Neural progenitor cell (in vitro differentiated cells): ENCODE results near the gene COQ5. TPM values are rescaled to one million over a fixed set of nuclear protein-coding genes. Genes with fewer than 3 reads are reported as not detected.

Experiments
- DNase-seq: peaks from one replicate; pipeline ENCODE4 v3.0.0-alpha.2; 2016; ENCODE audit warnings: low spot score
- H2AFZ ChIP-seq: fragments of 200-600 bp; sonication (generic); replicated peaks from 2 replicates; pipeline ENCODE4 v1.6.1; 2016; ENCODE audit warnings: antibody characterized with exemption
- H3F3A ChIP-seq: fragments of 200-600 bp; sonication (generic); 2 replicates; pipeline ENCODE4 v1.6.1; 2016; ENCODE audit warnings: antibody characterized with exemption, low read depth
- H3K27ac ChIP-seq: fragments of 200-600 bp; sonication (generic); 2 replicates; pipeline ENCODE4 v1.5.1; 2016; ENCODE audit warnings: mild to moderate bottlenecking
- H3K27me3 ChIP-seq: fragments of 200-600 bp; sonication (generic); 2 replicates; pipeline ENCODE4 v1.6.1; 2016; ENCODE audit warnings: mild to moderate bottlenecking, moderate library complexity
- H3K36me3 ChIP-seq: fragments of 200-600 bp; sonication (generic); 2 replicates; pipeline ENCODE4 v1.5.1; 2016
- H3K4me1 ChIP-seq: fragments of 200-600 bp; sonication (generic); 2 replicates; pipeline ENCODE4 v1.6.1; 2016; ENCODE audit warnings: mixed run types
- H3K4me2 ChIP-seq: fragments of 200-600 bp; sonication (generic); 2 replicates; pipeline ENCODE4 v1.6.1; 2016
- H3K4me3 ChIP-seq: fragments of 200-600 bp; sonication (generic); 2 replicates; pipeline ENCODE4 v1.5.1; 2016
- H3K79me2 ChIP-seq: fragments of 200-600 bp; sonication (generic); 2 replicates; pipeline ENCODE4 v1.6.1; 2016; ENCODE audit warnings: low read depth
- H3K9ac ChIP-seq: fragments of 200-600 bp; sonication (generic); 2 replicates; pipeline ENCODE4 v1.6.1; 2016
- H3K9me3 ChIP-seq: fragments of 200-600 bp; sonication (generic); 2 replicates; pipeline ENCODE4 v1.5.1; 2016; ENCODE audit warnings: low read depth
- H4K20me1 ChIP-seq: fragments of 200-600 bp; sonication (generic); 2 replicates; pipeline ENCODE4 v1.6.1; 2016; ENCODE audit warnings: low read depth
- H3K27ac Mint-ChIP-seq: 3 replicates; pipeline ENCODE4 v1.8.0; 2021; ENCODE audit warnings: mixed read lengths
- H3K27me3 Mint-ChIP-seq: 2 replicates; pipeline ENCODE4 v1.8.0; 2022; ENCODE audit warnings: low read depth, mild to moderate bottlenecking, inconsistent platforms, moderate library complexity, mixed read lengths; ENCODE audit not compliant: insufficient read depth
- H3K36me3 Mint-ChIP-seq: 3 replicates; pipeline ENCODE4 v1.8.0; 2021; ENCODE audit warnings: mixed read lengths
- H3K4me1 Mint-ChIP-seq: 3 replicates; pipeline ENCODE4 v1.8.0; 2021; ENCODE audit warnings: mixed read lengths
- H3K4me3 Mint-ChIP-seq: 3 replicates; pipeline ENCODE4 v1.8.0; 2021; ENCODE audit warnings: mild to moderate bottlenecking, moderate library complexity, mixed read lengths
- H3K9me3 Mint-ChIP-seq: 3 replicates; pipeline ENCODE4 v1.8.0; 2020; ENCODE audit warnings: mixed read lengths
- CTCF ChIP-seq: fragments of 200-600 bp; sonication (generic); IDR thresholded peaks from 2 replicates; pipeline ENCODE4 v1.5.1; 2017; ENCODE audit warnings: antibody characterized with exemption, mild to moderate bottlenecking
- EZH2 ChIP-seq: fragments of 200-600 bp; sonication (generic); IDR thresholded peaks from 2 replicates; pipeline ENCODE4 v1.6.1; 2017; ENCODE audit warnings: antibody characterized with exemption, mild to moderate bottlenecking, moderate library complexity
- EZH2phosphoT487 ChIP-seq: fragments of 200-600 bp; sonication (generic); IDR thresholded peaks from 2 replicates; pipeline ENCODE4 v1.6.1; 2017; ENCODE audit warnings: antibody characterized with exemption
- total RNA-seq: library from RNA; depleted of rRNA; stranded (reverse); fragments of >200 nt; gene quantifications from 2 replicates; pipeline ENCODE4 v1.2.3, GENCODE V29; 2015; ENCODE audit warnings: low replicate concordance

Gene COQ5
- total RNA-seq, 1 donor from 2014 or later = 72.7 TPM

- H3K9me3 ChIP-seq = no peaks in the 10 kb centered on the region
- H3K27ac ChIP-seq = no peak overlapping the region
- peaks cover 93% of the 10 kb centered on the region for H3K79me2 ChIP-seq
- peaks cover 60% of the 10 kb centered on the region for H4K20me1 ChIP-seq
- no peaks in the 10 kb centered on the region for H3K27me3 Mint-ChIP-seq
- H3K4me1 ChIP-seq = peaks cover 10% of the 10 kb centered on the region
- no peak for DNase-seq
- no peak overlapping the region for H3K4me2 ChIP-seq
- H3K4me3 ChIP-seq = no peak overlapping the region
- no peak overlapping the region for H3K27ac Mint-ChIP-seq
- H3K36me3 ChIP-seq = no peaks in the 10 kb centered on the region
- TF ChIP-seq EZH2phosphoT487 = no peak
- TF ChIP-seq EZH2 = no peak
- TF ChIP-seq CTCF = no peak
- H3K9ac ChIP-seq = no peak overlapping the region
- peaks cover 6% of the 10 kb centered on the region for H3K4me1 Mint-ChIP-seq
- H3K4me3 Mint-ChIP-seq = no peak overlapping the region
- H3K27me3 ChIP-seq = no peaks in the 10 kb centered on the region
- H3K9me3 Mint-ChIP-seq = no peaks in the 10 kb centered on the region
- H3K36me3 Mint-ChIP-seq = peaks cover 23% of the 10 kb centered on the region
- no peak overlapping the region for H2AFZ ChIP-seq
- H3F3A ChIP-seq = no peaks in the 10 kb centered on the region
Observed at GRCh38 chr12:120542166-120542565, 13.2 kb upstream of the COQ5 start.

GRCh38 chr12:120540445-120540844 is 11.5 kb upstream of the COQ5 start:
- Histone ChIP-seq H3K27ac (no peak overlapping the region), H4K20me1 (peaks cover 68% of the 10 kb centered on the region), H2AFZ (no peak overlapping the region), H3K4me1 (peaks cover 24% of the 10 kb centered on the region), H3K27me3 (no peaks in the 10 kb centered on the region), H3F3A (no peaks in the 10 kb centered on the region), H3K4me2 (no peak overlapping the region), H3K9ac (no peak overlapping the region), H3K79me2 (peaks cover 98% of the 10 kb centered on the region), H3K36me3 (no peaks in the 10 kb centered on the region), H3K4me3 (no peak overlapping the region), H3K9me3 (no peaks in the 10 kb centered on the region)
- no peak overlapping the region for H3K27ac Mint-ChIP-seq
- DNase-seq = no peak
- H3K4me3 Mint-ChIP-seq = no peak overlapping the region
- H3K27me3 Mint-ChIP-seq = no peaks in the 10 kb centered on the region
- H3K4me1 Mint-ChIP-seq = peaks cover 22% of the 10 kb centered on the region
- peaks cover 21% of the 10 kb centered on the region for H3K36me3 Mint-ChIP-seq
- no peaks in the 10 kb centered on the region for H3K9me3 Mint-ChIP-seq
- TF ChIP-seq EZH2 = no peak
- TF ChIP-seq EZH2phosphoT487 = no peak
- TF ChIP-seq CTCF = no peak

GRCh38 chr12:120539303-120539702 is 10.3 kb upstream of the COQ5 start:
- Histone ChIP-seq H3K9me3 (no peaks in the 10 kb centered on the region), H3F3A (no peaks in the 10 kb centered on the region), H3K27me3 (no peaks in the 10 kb centered on the region), H3K36me3 (no peaks in the 10 kb centered on the region), H2AFZ (no peak overlapping the region), H3K4me2 (no peak overlapping the region), H3K4me1 (peaks cover 27% of the 10 kb centered on the region), H3K9ac (no peak overlapping the region), H3K4me3 (no peak overlapping the region), H4K20me1 (peaks cover 74% of the 10 kb centered on the region), H3K79me2 (peaks cover 100% of the 10 kb centered on the region), H3K27ac (no peak overlapping the region)
- Mint-ChIP-seq H3K36me3 (peaks cover 21% of the 10 kb centered on the region), H3K27ac (no peak overlapping the region), H3K9me3 (no peaks in the 10 kb centered on the region), H3K27me3 (no peaks in the 10 kb centered on the region), H3K4me1 (peaks cover 26% of the 10 kb centered on the region), H3K4me3 (no peak overlapping the region)
- no peak for DNase-seq
- no peak for TF ChIP-seq EZH2phosphoT487
- no peak for TF ChIP-seq EZH2
- TF ChIP-seq CTCF = no peak
